A549 (cell line): Measurements from ENCODE around the gene PHPT1.

Experiments used
- CTCF ChIP-seq: fragments of >200 bp; sonication (Bioruptor Twin); formaldehyde crosslinking; IDR thresholded peaks from 3 replicates; pipeline ENCODE4 v1.5.1; 2016
- MAX ChIP-seq: IDR thresholded peaks from 2 replicates; pipeline ENCODE4 v1.6.1; 2012
- ZSCAN20 ChIP-seq: fragments of 250-450 bp; sonication (Bioruptor Pico); IDR thresholded peaks from 2 replicates; pipeline ENCODE4 v1.8.0; 2022; ENCODE audit warnings: mild to moderate bottlenecking, moderate library complexity

GRCh38 chr9:136808806-136809158 is 40.4 kb upstream of the PHPT1 start:
- TF ChIP-seq CTCF (no peak), MAX (no peak), ZSCAN20 (no peak)
